NB4 (cell line): ENCODE data around the gene FOXE3.

Source experiments
- DNase-seq: peaks from one replicate; pipeline ENCODE4 v3.0.0; 2010; ENCODE audit warnings: low read depth
- H3K4me3 ChIP-seq: one replicate; pipeline ENCODE4 v1.5.1; 2011; ENCODE audit warnings: mild to moderate bottlenecking, low read depth, low read length, moderate library complexity
- CTCF ChIP-seq: IDR thresholded peaks from one replicate; pipeline ENCODE4 v1.5.1; 2012; ENCODE audit warnings: low read depth, low read length
- MAX ChIP-seq: IDR thresholded peaks from 2 replicates; pipeline ENCODE4 v1.6.1; 2011; ENCODE audit warnings: low read depth, low read length
- MYC ChIP-seq: IDR thresholded peaks from 2 replicates; pipeline ENCODE4 v1.6.1; 2011; ENCODE audit warnings: low read depth, low read length
- POLR2A ChIP-seq: IDR thresholded peaks from 2 replicates; pipeline ENCODE4 v1.6.1; 2011; ENCODE audit warnings: mild to moderate bottlenecking; ENCODE audit not compliant: insufficient read length; ENCODE audit errors: extremely low read depth

Gene FOXE3

GRCh38 chr1:47433037-47433421 lies 16.9 kb downstream of the FOXE3 start:
- H3K4me3 ChIP-seq, result no peak overlapping the region
- no peak for TF ChIP-seq MYC
- TF ChIP-seq CTCF, result no peak
- TF ChIP-seq POLR2A, result no peak
- no peak for TF ChIP-seq MAX
- DNase-seq, result no peak

DNA sequence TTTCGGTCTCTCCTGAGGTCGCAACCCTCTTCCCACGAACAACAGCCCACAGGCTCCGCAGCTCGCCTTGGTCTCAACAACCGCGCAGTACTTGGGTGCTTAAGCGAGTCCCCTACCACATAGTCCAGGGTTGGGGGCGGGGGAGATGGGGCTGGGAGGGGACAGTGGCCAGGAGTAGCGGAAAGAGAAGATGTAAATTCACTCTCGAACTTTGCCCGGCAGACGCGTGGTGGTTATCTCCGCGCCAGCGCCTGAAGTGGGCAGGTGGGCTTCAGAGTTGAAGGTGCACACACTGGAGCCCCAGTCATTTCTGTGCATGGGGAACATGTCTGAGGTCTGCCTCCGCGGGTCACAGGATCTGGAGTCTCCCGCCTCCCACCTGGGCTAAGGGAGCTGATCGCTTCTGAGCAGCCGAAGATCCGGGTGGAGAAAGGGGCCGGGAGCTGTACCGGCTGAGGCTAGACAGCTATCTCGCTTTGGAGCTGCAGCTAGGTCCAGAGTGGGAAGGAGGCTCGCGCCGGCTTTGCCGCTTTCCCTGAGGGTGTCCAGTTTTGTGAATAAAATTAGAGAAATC lies 17.5 kb downstream of the FOXE3 start:
- no peak overlapping the region for H3K4me3 ChIP-seq
- no peak for DNase-seq

GRCh38 chr1:47434051-47434842 lies 18.2 kb downstream of the FOXE3 start:
- no peak for TF ChIP-seq MYC
- no peak for TF ChIP-seq POLR2A
- no peak for TF ChIP-seq MAX
- no peak for TF ChIP-seq CTCF
- no peak overlapping the region for H3K4me3 ChIP-seq
- no peak for DNase-seq

More for the DNA sequence above, 17.5 kb downstream of the FOXE3 start:
- TF ChIP-seq MYC (no peak), POLR2A (no peak), MAX (no peak), CTCF (no peak)

DNA sequence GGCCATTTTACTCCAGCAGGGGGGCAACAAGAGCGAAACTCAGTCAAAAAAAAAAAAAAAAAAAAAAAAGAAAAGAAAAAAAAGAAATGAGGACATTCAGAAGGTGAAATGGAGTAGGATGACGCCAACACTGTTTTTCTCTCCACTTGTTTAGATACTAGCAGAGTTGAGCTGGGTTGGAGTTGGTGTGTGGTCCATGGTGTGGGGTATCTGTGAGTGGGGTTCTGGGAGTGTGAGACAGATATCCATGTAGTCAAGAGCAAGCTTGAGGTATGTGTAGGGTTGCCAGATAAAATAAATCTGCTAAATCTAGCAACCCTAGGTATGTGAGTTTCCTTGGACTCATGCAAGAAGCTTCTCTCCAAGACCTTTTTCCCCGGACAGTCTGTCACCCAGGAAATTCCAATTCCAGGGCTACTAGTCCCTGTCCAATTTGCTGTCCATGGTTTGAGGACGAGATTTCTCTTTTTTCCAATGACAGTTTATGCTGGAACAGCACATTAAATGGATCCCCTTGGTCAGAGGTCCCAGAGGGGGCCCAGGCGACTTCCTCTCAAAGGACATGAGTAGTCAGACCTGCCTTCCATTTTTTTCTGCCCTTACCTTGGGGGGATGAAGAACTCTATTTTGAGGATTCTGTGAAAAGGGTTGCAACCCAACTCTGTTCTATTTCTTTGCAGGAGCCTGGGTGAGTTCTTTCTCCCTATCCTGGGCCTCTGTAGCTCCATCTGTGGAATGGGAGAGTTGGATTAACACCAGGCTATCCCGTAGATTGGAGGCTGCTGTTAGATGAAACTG lies 19.6 kb downstream of the FOXE3 start:
- H3K4me3 ChIP-seq, result peak overlapping the region; percentile 78
- TF ChIP-seq POLR2A (no peak), MYC (no peak), CTCF (no peak)

GRCh38 chr1:47436304-47436978 lies 20.4 kb downstream of the FOXE3 start:
- H3K4me3 ChIP-seq, result peak overlapping the region; percentile 78
- TF ChIP-seq POLR2A (peak; percentile 28), CTCF (peak; percentile 96), MYC (no peak; the same call in 1 of the 2 replicates)
- peak; percentile 85 for DNase-seq

More for the DNA sequence above, 19.6 kb downstream of the FOXE3 start:
- DNase-seq, result no peak
